HUES64 (cell line): ENCODE measurements around the gene P4HB.
A peak's percentile ranks its signal among the peaks of the same experiment; 100 is the strongest.

Experiments used
- H3K27ac ChIP-seq: 2 replicates; pipeline ENCODE4 v1.7.0; 2013; ENCODE audit warnings: low read depth, low read length, inconsistent platforms
- H3K27me3 ChIP-seq: 2 replicates; pipeline ENCODE4 v1.6.1; 2013; ENCODE audit warnings: mild to moderate bottlenecking, low read length; ENCODE audit not compliant: insufficient read depth
- H3K36me3 ChIP-seq: 2 replicates; pipeline ENCODE4 v1.6.1; 2013; ENCODE audit warnings: mild to moderate bottlenecking, low read length; ENCODE audit not compliant: insufficient read depth
- H3K4me1 ChIP-seq: 2 replicates; pipeline ENCODE4 v1.6.1; 2013; ENCODE audit warnings: mild to moderate bottlenecking, low read length, moderate library complexity; ENCODE audit not compliant: insufficient read depth
- H3K4me3 ChIP-seq: 2 replicates; pipeline ENCODE4 v1.5.1; 2013; ENCODE audit warnings: mild to moderate bottlenecking, low read length, moderate library complexity
- H3K9ac ChIP-seq: 2 replicates; pipeline ENCODE4 v1.6.1; 2013; ENCODE audit warnings: mild to moderate bottlenecking, low read depth, low read length
- H3K9me3 ChIP-seq: 2 replicates; pipeline ENCODE4 v1.6.1; 2013; ENCODE audit warnings: low read depth, low read length; ENCODE audit not compliant: insufficient read depth
- WGBS: fragments of 150-250, 120-280 bp; methylation state at CpG from one replicate; pipeline ENCODE4 v1.1.7; 2013; ENCODE audit warnings: missing lambda C conversion rate; 5-methylcytosine and 5-hydroxymethylcytosine counted together

The P4HB gene

DNA sequence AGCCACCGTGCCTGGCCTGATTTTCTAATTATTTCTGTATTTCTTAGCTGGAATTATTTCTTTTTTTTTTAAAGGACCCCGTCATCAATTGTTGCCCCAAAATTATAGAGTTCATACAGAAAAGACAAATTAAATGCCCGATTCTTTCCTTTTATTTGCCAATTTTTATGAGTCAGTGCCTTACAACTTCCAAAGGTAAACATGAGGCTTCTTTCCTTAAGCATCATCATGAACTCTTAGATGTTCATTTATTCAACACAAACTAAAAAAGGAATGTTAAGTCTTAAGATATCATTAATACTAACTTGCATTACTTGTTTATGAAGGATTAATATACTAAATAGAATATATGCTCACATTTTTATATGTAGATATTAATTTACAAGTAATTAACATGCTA, 18.0 kb upstream of the P4HB start:
- H3K9ac ChIP-seq: no peak overlapping the region
- no peaks in the 10 kb centered on the region for H3K4me1 ChIP-seq
- no peak overlapping the region for H3K4me3 ChIP-seq
- no peaks in the 10 kb centered on the region for H3K27me3 ChIP-seq
- no peak overlapping the region for H3K27ac ChIP-seq
- H3K9me3 ChIP-seq: no peaks in the 10 kb centered on the region
- peaks cover 50% of the 10 kb centered on the region for H3K36me3 ChIP-seq
- WGBS: 98% methylated on average over 3 of the region's 3 CpGs

DNA sequence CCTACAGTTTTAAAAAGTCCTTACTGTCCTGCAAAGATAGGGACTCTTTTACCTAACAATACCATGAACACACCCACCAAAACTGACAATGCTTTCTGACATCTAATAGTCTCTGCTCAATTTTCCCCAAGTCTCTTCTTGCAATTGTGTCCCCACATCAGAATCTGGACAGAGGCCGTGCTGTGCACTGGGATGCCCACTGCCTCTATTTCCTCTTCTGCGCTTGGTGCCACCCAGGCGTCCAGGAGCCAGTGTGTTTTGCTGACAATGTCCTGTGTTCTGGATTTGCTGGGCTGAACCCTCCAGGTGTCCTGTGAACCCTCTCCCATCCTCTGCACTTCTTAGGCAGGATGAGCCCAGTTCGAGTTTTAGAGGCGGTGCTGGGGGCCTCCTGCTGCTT, 17.2 kb upstream of the P4HB start:
- 95% methylated on average over 5 of the region's 5 CpGs for WGBS
- Histone ChIP-seq H3K36me3 (peaks cover 45% of the 10 kb centered on the region), H3K9me3 (no peaks in the 10 kb centered on the region), H3K4me3 (no peak overlapping the region), H3K27me3 (no peaks in the 10 kb centered on the region), H3K9ac (no peak overlapping the region), H3K4me1 (no peaks in the 10 kb centered on the region), H3K27ac (no peak overlapping the region)

DNA sequence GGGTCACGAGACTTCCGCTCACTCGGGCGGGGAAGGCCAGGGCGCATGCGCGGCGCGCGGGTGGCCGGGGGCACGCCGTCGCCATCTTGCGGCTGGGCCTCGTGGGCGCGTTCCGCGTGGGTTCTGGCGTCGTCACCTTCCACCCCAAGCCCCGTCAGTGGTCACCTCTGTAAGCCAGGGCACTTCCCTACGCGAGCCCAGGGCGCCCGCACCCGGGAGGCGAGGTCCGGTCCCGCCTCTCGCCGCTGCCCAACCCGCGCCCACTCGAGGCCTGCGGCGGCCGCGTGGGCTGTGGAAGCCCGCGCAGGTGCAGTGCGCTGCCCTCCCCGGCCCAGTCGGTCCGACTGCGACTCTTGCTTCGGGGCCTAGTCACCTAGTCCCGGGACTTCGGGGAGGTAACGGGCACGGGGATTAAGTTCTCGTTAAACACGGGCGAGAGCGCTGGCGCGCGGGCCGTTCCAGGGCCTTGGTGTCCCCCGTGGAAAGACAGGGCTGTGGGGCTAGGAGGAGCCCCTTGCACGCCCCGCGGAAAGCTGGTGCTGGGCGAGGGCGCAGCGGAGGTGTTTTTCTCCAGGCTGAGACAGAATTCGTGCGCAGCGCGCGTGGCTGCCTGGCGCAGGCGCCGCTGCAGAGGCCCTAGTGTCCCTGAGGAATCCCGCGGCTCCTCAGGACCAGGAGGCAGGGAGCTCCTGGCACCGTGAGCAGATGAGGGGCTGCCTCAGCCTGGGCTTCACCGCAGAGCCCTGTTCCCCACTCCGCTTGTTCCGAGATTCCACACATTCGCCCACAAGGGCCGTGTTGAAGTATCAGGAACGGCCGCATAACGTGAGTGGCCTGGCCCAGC, 11.3 kb upstream of the P4HB start:
- H3K36me3 ChIP-seq: peaks cover 12% of the 10 kb centered on the region
- no peaks in the 10 kb centered on the region for H3K9me3 ChIP-seq
- WGBS: 4% methylated on average over 86 of the region's 86 CpGs
- no peaks in the 10 kb centered on the region for H3K27me3 ChIP-seq
- H3K27ac ChIP-seq: peak overlapping the region; percentile 94
- H3K4me3 ChIP-seq: peak overlapping the region; percentile 82
- peak overlapping the region; percentile 95 for H3K9ac ChIP-seq
- H3K4me1 ChIP-seq: peaks cover 25% of the 10 kb centered on the region

DNA sequence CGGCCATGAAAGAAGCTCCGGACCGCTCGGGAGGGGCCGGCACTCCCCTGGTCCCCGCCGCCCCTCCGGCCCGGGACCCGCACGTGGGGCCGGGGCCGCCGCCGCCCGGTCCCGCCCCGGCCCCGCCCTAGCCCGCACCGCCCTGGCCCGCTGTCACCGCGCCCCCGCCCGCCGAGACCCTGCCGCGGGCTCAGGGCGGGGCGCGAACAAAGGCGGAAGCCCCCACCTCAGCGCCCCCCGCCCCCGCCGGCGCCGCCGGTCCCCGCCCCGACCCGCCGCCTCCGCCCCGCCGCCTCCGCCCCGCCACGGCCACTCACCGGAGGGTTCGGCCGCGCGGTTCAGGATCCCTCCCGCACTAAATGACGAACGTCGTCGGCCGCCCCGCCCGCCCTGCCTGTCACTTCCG, 10.6 kb upstream of the P4HB start, which contains the start of gene ARHGDIA:
Gene ARHGDIA (minus strand): TSS at position 357 of the 406 bp plus-strand sequence. CDS start 1,407 bp downstream, outside the sequence.
- peaks cover 25% of the 10 kb centered on the region for H3K4me1 ChIP-seq
- H3K27me3 ChIP-seq: no peaks in the 10 kb centered on the region
- H3K27ac ChIP-seq: peak within 1 kb of the TSS; percentile 94
- H3K4me3 ChIP-seq: peak within 1 kb of the TSS; percentile 86
- peaks cover 17% of the 10 kb centered on the region for H3K36me3 ChIP-seq
- WGBS: under 1% methylated on average over 64 of the region's 64 CpGs
- H3K9ac ChIP-seq: peak within 1 kb of the TSS; percentile 95
- no peaks in the 10 kb centered on the region for H3K9me3 ChIP-seq

DNA sequence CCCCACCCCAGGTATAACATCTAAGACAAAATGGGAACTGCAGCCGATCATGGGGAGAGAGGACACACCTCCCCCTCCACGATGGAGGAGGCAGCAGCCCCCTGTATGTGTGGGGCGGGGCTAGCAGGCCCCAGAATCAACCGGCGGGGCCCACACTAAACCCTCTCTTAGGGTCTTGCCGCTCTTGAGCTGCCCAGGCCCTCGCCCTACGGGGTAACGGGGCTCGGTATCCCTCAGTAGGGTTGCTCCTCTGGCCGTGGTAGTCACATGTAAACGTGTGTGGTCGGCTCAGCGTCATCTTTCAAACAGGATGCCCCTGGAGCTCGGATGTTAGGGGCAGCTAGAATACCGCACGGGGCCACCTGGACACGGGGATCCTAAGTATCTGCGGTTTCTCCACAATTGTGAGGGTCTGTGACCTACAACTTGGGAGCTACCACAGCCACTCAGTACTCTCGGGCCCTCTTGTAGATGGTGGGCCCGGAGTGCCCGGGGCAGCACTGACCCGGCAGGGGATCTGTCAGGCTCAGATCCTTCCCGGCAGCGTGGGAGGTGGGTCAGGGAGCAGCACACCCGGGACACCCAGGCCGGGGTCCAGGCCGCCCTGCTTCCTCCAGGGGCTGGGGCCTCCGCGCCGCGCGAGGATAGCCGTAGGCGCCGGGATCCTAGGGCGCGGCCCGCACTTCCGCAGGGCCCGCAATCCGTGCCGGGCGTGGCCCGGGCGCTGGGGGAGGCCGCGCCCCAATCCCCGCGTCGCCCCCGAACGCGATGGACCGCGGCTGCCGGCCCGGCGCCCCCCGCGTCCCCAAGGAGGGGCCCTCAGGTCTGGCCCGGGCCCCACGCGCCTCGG, 10.0 kb upstream of the P4HB start:
- H3K27me3 ChIP-seq: no peaks in the 10 kb centered on the region
- WGBS: 2% methylated on average over 64 of the region's 65 CpGs
- H3K4me1 ChIP-seq: peaks cover 25% of the 10 kb centered on the region
- peaks cover 23% of the 10 kb centered on the region for H3K36me3 ChIP-seq
- H3K9me3 ChIP-seq: no peaks in the 10 kb centered on the region
- peak overlapping the region; percentile 86 for H3K9ac ChIP-seq
- peak overlapping the region; percentile 86 for H3K4me3 ChIP-seq
- peak overlapping the region; percentile 79; the same call in 1 of the 2 replicates for H3K27ac ChIP-seq

DNA sequence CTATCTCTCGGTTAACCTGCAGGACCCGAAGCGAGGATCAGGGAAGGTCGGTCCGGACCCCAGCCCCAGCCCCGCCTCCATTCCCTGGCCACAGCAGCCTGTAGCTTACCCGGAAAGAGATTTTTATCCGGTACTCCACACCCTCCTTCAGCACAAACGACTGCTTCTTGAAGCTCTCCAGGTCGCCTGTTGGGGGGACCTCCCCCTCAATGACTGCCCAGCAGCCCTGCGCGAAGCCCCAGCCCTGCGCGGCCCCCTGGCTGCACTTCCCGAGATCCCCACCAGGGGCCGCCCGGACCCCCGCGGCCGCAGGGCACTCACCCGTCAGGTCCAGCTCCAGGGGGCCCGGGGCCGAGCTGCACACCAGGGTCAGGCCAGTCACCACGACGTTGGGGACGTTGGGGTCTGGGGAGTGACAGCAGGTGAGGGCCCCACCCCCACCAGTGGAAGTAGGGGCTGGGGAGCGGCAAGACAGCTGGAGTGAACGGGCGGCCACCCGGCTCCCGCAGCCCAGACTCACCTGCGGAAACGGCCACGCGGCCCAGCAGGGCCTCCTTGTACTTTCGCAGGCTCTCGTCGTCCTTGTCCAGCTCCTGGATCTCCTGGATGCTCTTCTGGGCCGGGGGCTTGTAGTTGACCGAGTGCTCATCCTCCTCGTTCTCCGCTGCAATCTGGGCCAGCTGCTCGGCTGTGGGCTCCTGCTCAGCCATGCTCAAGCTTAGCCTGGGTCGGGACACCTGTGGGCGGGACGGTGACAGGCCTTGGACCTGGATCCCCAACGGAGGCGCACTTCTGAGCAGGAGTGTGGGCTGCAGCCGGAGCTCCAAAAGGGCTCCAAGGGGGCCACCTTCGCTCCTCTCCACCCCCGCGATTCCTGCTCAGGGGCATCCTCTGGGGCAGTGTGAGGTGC, 9.1 kb upstream of the P4HB start:
- Histone ChIP-seq H3K9me3 (no peaks in the 10 kb centered on the region), H3K27ac (peak overlapping the region; percentile 82), H3K4me3 (peak overlapping the region; percentile 86), H3K36me3 (peaks cover 30% of the 10 kb centered on the region), H3K27me3 (no peaks in the 10 kb centered on the region), H3K4me1 (peaks cover 25% of the 10 kb centered on the region), H3K9ac (peak overlapping the region; percentile 86)
- WGBS: 38% methylated on average over 52 of the region's 52 CpGs

DNA sequence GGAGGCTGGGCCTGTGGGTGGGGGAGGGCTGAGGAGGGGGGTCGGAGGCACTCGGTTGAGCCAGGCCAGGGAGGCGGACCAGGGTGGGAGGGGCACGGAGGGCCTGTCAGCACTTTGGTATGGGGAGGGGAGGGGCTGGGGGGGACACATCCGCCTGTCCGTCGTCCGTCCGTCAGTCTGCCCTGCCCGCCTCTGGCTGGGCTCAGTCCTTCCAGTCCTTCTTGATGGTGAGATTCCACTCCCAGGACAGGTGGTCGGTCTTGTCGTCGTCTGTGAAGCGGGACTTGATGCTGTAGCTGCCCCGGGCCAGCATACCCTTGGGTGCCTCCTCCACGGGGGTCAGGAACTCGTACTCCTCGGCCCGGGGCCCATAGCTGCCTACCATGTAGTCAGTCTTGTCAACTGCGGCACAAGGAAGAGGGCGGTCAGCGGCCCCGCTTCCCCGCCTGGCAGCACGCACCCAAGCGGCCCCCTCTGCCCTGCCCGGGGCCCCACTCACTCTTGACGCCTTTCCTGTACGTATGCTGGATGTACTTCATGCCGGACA, 8.4 kb upstream of the P4HB start:
- Histone ChIP-seq H3K36me3 (peaks cover 36% of the 10 kb centered on the region), H3K9ac (no peak overlapping the region), H3K4me1 (peaks cover 25% of the 10 kb centered on the region), H3K27me3 (no peaks in the 10 kb centered on the region), H3K27ac (peak overlapping the region; percentile 82), H3K4me3 (no peak overlapping the region), H3K9me3 (no peaks in the 10 kb centered on the region)
- 68% methylated on average over 30 of the region's 30 CpGs for WGBS

DNA sequence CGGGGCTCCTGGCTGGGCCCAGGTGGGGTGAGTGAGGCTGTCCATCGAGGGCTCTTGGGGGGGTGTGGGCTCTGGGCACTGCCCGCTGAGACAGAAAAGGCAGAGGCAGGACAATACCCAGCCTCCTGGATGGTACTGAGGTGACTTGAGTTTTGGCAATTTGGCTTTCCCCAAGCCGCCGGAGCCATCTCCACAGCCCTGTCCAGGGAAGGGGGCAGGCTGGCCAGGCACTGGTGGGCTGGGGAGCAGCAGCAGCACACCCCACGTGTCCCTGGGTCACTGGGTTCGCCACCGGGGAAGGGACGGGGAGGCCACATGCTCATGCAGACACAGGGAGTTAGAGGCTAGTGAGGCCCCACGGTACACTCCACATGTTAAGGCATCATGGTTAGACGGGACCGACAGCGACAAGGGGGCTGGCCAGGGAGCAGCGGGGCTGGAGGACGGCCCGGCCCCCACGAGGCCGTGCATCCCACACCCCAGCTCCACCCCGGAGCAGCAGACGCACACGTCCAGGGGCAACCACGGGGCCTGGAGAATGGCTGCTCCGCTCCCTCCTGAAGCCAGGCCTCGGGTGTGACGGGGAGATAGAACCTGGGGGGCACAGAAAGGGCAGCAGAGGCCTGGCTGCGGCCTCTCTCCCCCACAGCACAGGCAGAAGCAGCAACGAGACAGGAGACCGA, 7.8 kb upstream of the P4HB start:
- H3K9me3 ChIP-seq: no peaks in the 10 kb centered on the region
- H3K9ac ChIP-seq: peak overlapping the region; percentile 33; the same call in 1 of the 2 replicates
- H3K4me1 ChIP-seq: peaks cover 25% of the 10 kb centered on the region
- peaks cover 42% of the 10 kb centered on the region for H3K36me3 ChIP-seq
- 80% methylated on average over 28 of the region's 28 CpGs for WGBS
- no peaks in the 10 kb centered on the region for H3K27me3 ChIP-seq
- no peak overlapping the region for H3K4me3 ChIP-seq
- peak overlapping the region; percentile 73 for H3K27ac ChIP-seq

DNA sequence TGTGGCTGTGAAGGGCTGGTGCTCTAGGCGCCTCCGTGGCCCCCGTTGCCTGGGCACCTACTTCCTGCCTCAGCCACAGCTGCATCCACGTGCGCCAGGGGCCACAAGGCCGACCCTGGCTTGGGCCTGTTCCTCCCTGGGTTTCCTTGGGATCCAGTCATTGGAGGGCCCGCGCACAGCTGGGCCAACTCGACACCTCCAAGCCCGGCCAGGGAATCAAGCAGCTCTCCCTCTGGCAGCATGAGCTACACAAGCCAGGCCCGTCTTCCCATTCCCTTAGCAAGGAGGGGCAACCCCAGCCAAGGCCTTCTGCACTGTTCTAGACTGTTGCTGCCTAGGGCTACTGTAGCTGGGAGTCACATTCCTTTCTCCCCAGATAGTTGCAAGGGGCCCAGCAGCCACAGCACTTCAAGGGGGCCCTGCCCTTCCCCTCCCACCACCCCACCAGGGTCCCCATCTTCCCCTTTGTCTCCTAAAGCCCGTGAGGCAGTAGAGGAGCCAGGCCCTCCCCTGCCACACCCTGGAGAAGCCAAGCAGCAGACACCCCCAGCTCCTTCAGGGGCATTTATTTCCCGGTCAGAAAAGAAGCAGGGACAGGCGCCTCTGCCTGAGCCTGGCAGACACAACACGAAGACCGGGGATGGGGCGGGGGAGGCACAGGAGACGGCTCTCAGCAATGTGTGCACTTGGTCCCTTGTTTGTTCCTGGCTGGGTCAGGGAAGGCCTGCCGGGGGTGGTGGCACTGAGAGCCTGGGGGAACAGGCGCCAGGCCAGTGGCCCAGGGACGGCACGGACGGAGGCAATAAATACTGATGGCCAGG, 7.0 kb upstream of the P4HB start:
- Histone ChIP-seq H3K27me3 (no peaks in the 10 kb centered on the region), H3K36me3 (peaks cover 48% of the 10 kb centered on the region), H3K27ac (peak overlapping the region; percentile 52), H3K9me3 (no peaks in the 10 kb centered on the region), H3K9ac (peak overlapping the region; percentile 39), H3K4me1 (peaks cover 25% of the 10 kb centered on the region), H3K4me3 (no peak overlapping the region)
- WGBS: 73% methylated on average over 23 of the region's 23 CpGs
